Stimulated activated CD4-positive, alpha-beta T cell treated with anti-CD3 and anti-CD28 coated beads, Interleukin-4, amount 100 ng/mL, for 48 hours (primary cell): ENCODE measurements around the gene NCAPG2.

Source experiments
- DNase-seq, 2 donors: peaks; one replicate each; pipeline ENCODE4 v3.0.0-alpha.2; 2020; ENCODE audit warnings: low read depth in 2 of 2

The NCAPG2 gene

GRCh38 chr7:158733220-158733519, 28.6 kb upstream of the NCAPG2 start:
- no peak for DNase-seq

- DNase-seq = no peak
These were observed 28.1 kb upstream of the NCAPG2 start for GRCh38 chr7:158732494-158733219.

GRCh38 chr7:158731761-158732160, 27.2 kb upstream of the NCAPG2 start:
- DNase-seq = no peak

- DNase-seq = no peak
These were observed 26.1 kb upstream of the NCAPG2 start for GRCh38 chr7:158730383-158731346.

- DNase-seq = no peak
These were observed 25.2 kb upstream of the NCAPG2 start for GRCh38 chr7:158729646-158730382.

GRCh38 chr7:158728911-158729645, 24.5 kb upstream of the NCAPG2 start:
- no peak for DNase-seq

- DNase-seq = no peak
These were observed 23.1 kb upstream of the NCAPG2 start for GRCh38 chr7:158727690-158728089.

- no peak for DNase-seq
These were observed 21.7 kb upstream of the NCAPG2 start for GRCh38 chr7:158726277-158726807.

GRCh38 chr7:158725506-158725800, 20.8 kb upstream of the NCAPG2 start:
- no peak for DNase-seq

- DNase-seq = no peak
These were observed 20.3 kb upstream of the NCAPG2 start for GRCh38 chr7:158724658-158725505.

GRCh38 chr7:158723714-158724385, 19.2 kb upstream of the NCAPG2 start:
- DNase-seq = no peak

GRCh38 chr7:158723266-158723665, 18.7 kb upstream of the NCAPG2 start:
- no peak for DNase-seq

- no peak for DNase-seq
These were observed 18.1 kb upstream of the NCAPG2 start for GRCh38 chr7:158722574-158723237.

GRCh38 chr7:158720112-158720511, 15.5 kb upstream of the NCAPG2 start:
- no peak for DNase-seq

GRCh38 chr7:158716802-158717201, 12.2 kb upstream of the NCAPG2 start:
- DNase-seq = no peak

GRCh38 chr7:158710651-158711102, 6.1 kb upstream of the NCAPG2 start:
- no peak for DNase-seq

GRCh38 chr7:158707610-158708009, 3.0 kb upstream of the NCAPG2 start:
- no peak for DNase-seq

- DNase-seq = no peak
These were observed 2.3 kb upstream of the NCAPG2 start for GRCh38 chr7:158706710-158707590.
